Activated CD4-positive, alpha-beta T cell treated with anti-CD3 and anti-CD28 coated beads, Interleukin-2, Interleukin-6, amounts not matched to agents 100 ng/mL and 50 ng/mL, durations not matched to agents 16 hours and 8 hours (primary cell): ENCODE measurements around the gene PRR35.
"Not testable (repeated sequence)": the region's sequence is repeated elsewhere in the genome, so short reads cannot be mapped to it uniquely, and the experiment has no call there.

Experiments
- DNase-seq: peaks from one replicate; pipeline ENCODE4 v3.0.0-alpha.2; 2020

PRR35 gene

GRCh38 chr16:597655-598054, 37.5 kb downstream of the PRR35 start:
- not testable (repeated sequence) for DNase-seq

- no peak for DNase-seq
Measured at GRCh38 chr16:598823-599739, 38.9 kb downstream of the PRR35 start.

GRCh38 chr16:600781-601180, 40.6 kb downstream of the PRR35 start:
- DNase-seq, result no peak

- DNase-seq, result no peak
Measured at GRCh38 chr16:603933-604332, 43.7 kb downstream of the PRR35 start.

- DNase-seq, result no peak
Measured at GRCh38 chr16:606656-607307, 46.6 kb downstream of the PRR35 start.

- DNase-seq, result no peak
Measured at GRCh38 chr16:608019-608418, 47.8 kb downstream of the PRR35 start.

GRCh38 chr16:609316-609715, 49.1 kb downstream of the PRR35 start:
- DNase-seq, result no peak

- no peak for DNase-seq
Measured at GRCh38 chr16:609984-610383, 49.8 kb downstream of the PRR35 start.

GRCh38 chr16:610513-611381, 50.6 kb downstream of the PRR35 start:
- DNase-seq, result peak; percentile 53

GRCh38 chr16:615122-615521, 54.9 kb downstream of the PRR35 start:
- DNase-seq, result no peak
